Liver (tissue), 9 donors: ENCODE measurements around the gene IRF4. TPM values are rescaled to one million over a fixed set of nuclear protein-coding genes. Genes with fewer than 3 reads are reported as not detected.

Source experiments
- DNase-seq: peaks from one replicate; pipeline ENCODE4 v3.0.0-alpha.2; 2017; ENCODE audit warnings: low spot score
- H3K27ac ChIP-seq, 2 donors: one replicate each; pipeline ENCODE4 v1.7.0; 2013; ENCODE audit warnings: inconsistent platforms in 2 of 2, low read length in 2 of 2, control low read depth in 1 of 2, low read depth in 1 of 2, mild to moderate bottlenecking in 1 of 2
- H3K27me3 ChIP-seq, 4 donors: one replicate each; pipeline versions ENCODE4 v1.6.1 to v1.7.0; 2013; ENCODE audit warnings: low read length in 3 of 4, inconsistent platforms in 1 of 4, mild to moderate bottlenecking in 1 of 4, moderate library complexity in 1 of 4; ENCODE audit not compliant: control insufficient read depth in 4 of 4, insufficient read depth in 4 of 4
- H3K36me3 ChIP-seq, 4 donors: one replicate each; pipeline versions ENCODE4 v1.6.1 to v1.7.0; 2013; ENCODE audit warnings: low read length in 3 of 4, mild to moderate bottlenecking in 3 of 4, low read depth in 1 of 4, moderate library complexity in 1 of 4; ENCODE audit not compliant: control insufficient read depth in 4 of 4, insufficient read depth in 3 of 4
- H3K4me1 ChIP-seq, 4 donors: one replicate each; pipeline versions ENCODE4 v1.6.1 to v1.7.0; 2013; ENCODE audit warnings: low read length in 3 of 4, mild to moderate bottlenecking in 3 of 4, moderate library complexity in 1 of 4; ENCODE audit not compliant: control insufficient read depth in 4 of 4, insufficient read depth in 4 of 4
- H3K4me3 ChIP-seq, 3 donors: one replicate each; pipeline versions ENCODE4 v1.6.1 to v1.7.0; 2013; ENCODE audit warnings: low read length in 3 of 3, control low read depth in 1 of 3, low read depth in 1 of 3, mild to moderate bottlenecking in 1 of 3
- H3K9ac ChIP-seq, 2 donors: one replicate each; pipeline ENCODE4 v1.7.0; 2013; ENCODE audit warnings: low read length in 2 of 2, mild to moderate bottlenecking in 2 of 2, moderate library complexity in 2 of 2, control low read depth in 1 of 2, low read depth in 1 of 2
- H3K9me3 ChIP-seq, 4 donors: one replicate each; pipeline versions ENCODE4 v1.6.1 to v1.7.0; 2013; ENCODE audit warnings: low read length in 3 of 4; ENCODE audit not compliant: control insufficient read depth in 4 of 4
- CTCF ChIP-seq: fragments of 150-350 bp; IDR thresholded peaks from 2 replicates; pipeline ENCODE4 v1.5.1; 2017; ENCODE audit warnings: improper control_type of control experiment, low read depth, low read length; ENCODE audit not compliant: missing input control
- EGR1 ChIP-seq, 2 donors: IDR thresholded peaks; 2 replicates each; pipeline ENCODE4 v1.6.1; 2016 to 2018; ENCODE audit warnings: antibody characterized with exemption in 2 of 2, low read depth in 2 of 2
- FOXA2 ChIP-seq: IDR thresholded peaks from 2 replicates; pipeline ENCODE4 v1.6.1; 2016; ENCODE audit warnings: antibody characterized with exemption
- GABPA ChIP-seq, 2 donors: IDR thresholded peaks in 1 of 2; conservative IDR thresholded peaks in 1 of 2; 2 replicates each; pipeline ENCODE4 v1.6.1; 2016; ENCODE audit warnings: antibody characterized with exemption in 2 of 2, mild to moderate bottlenecking in 1 of 2, moderate library complexity in 1 of 2
- HNF4A ChIP-seq, 2 donors: conservative IDR thresholded peaks; 2 replicates each; pipeline ENCODE4 v1.6.1; 2016; ENCODE audit warnings: antibody characterized with exemption in 2 of 2, mild to moderate bottlenecking in 2 of 2
- HNF4G ChIP-seq: IDR thresholded peaks from 2 replicates; pipeline ENCODE4 v1.6.1; 2016; ENCODE audit warnings: antibody characterized with exemption
- MAX ChIP-seq: IDR thresholded peaks from 2 replicates; pipeline ENCODE4 v1.6.1; 2016; ENCODE audit warnings: antibody characterized with exemption
- NR2F2 ChIP-seq: IDR thresholded peaks from 2 replicates; pipeline ENCODE4 v1.6.1; 2016; ENCODE audit warnings: antibody characterized with exemption
- RAD21 ChIP-seq, 2 donors: IDR thresholded peaks; 2 replicates each; pipeline ENCODE4 v1.6.1; 2016; ENCODE audit warnings: antibody characterized with exemption in 2 of 2, mild to moderate bottlenecking in 2 of 2
- RXRA ChIP-seq, 2 donors: IDR thresholded peaks; 2 replicates each; pipeline ENCODE4 v1.6.1; 2017 to 2018; ENCODE audit warnings: antibody characterized with exemption in 2 of 2, mild to moderate bottlenecking in 1 of 2
- SP1 ChIP-seq: IDR thresholded peaks from 2 replicates; pipeline ENCODE4 v1.6.1; 2018; ENCODE audit warnings: antibody characterized with exemption, mild to moderate bottlenecking
- TAF1 ChIP-seq: conservative IDR thresholded peaks from 2 replicates; pipeline ENCODE4 v1.6.1; 2016; ENCODE audit warnings: antibody characterized with exemption, mild to moderate bottlenecking
- YY1 ChIP-seq: IDR thresholded peaks from 2 replicates; pipeline ENCODE4 v1.6.1; 2016; ENCODE audit warnings: antibody characterized with exemption, mild to moderate bottlenecking
- WGBS: extraction: QIAGEN DNeasy Blood & Tissue Kit; methylation state at CpG from one replicate; pipeline ENCODE4 v1.1.7; 2013; 5-methylcytosine and 5-hydroxymethylcytosine counted together
- polyA plus RNA-seq, 2 donors: library from polyadenylated mRNA; stranded (reverse) in 1 of 2; unstranded in 1 of 2; fragments of 200-250 nt in 1 of 2; fragments of >200 nt in 1 of 2; fragmentation: Nextera tagmentation in 1 of 2; extraction: Ambion mirVana in 1 of 2; gene quantifications; one replicate each; pipeline versions ENCODE4 v1.2.1 to v1.2.3, GENCODE V29; 2013 to 2015
- total RNA-seq, 2 donors: library from RNA; depleted of rRNA; stranded (reverse); fragments of >200 nt; gene quantifications; one replicate each; pipeline ENCODE4 v1.2.3, GENCODE V29; 2014
- TF ChIP-seq, protein P1 (sequence below): IDR thresholded peaks from 2 replicates; pipeline ENCODE4 v1.6.1; 2016; ENCODE audit warnings: antibody characterized with exemption, mild to moderate bottlenecking
- TF ChIP-seq, protein P2 (sequence below): IDR thresholded peaks from 2 replicates; pipeline ENCODE4 v1.6.1; 2016; ENCODE audit warnings: antibody characterized with exemption
- donor health status: healthy.
- donor health status: healthy.
- donor health status: healthy.
- donor health status: healthy.
- donor health status: healthy.

The IRF4 gene
- total and polyA plus RNA-seq, 4 donors = 0.68 to 1.6 (median 1.1) TPM

DNA sequence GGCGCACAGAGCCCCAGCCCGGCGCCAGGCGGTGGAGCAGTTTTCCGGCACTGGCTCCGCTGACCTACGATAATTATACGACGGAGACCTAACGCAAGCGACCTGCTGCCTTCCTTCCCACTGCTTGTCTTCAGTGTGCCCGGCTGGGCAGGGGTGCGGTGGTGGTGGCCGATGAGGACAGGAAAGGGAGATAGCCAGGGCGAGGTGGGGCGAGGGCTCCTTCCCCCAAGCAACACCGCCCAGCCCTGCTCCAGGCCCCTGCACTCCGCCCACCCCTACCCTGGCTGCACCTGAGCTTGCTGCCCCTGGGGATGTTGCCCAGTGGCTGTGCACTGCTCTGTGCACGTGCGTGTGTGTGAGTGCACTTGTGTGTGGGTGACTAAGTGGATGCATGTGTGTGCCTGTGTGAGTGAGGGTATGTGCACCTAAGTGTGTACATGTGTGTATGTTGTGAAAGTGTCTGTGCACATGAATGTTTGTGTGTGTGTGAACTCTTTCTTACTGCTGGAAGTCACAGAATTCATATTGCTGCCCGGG, 42.6 kb upstream of the IRF4 start:
- DNase-seq = no peak
- Histone ChIP-seq H3K4me1 (no peaks in the 10 kb centered on the region), H3K27me3 (no peaks in the 10 kb centered on the region), H3K4me3 (no peak overlapping the region), H3K27ac (no peak overlapping the region), H3K36me3 (peaks cover 6 to 18% (median 9%) of the 10 kb centered on the region in 4 donors), H3K9ac (no peak overlapping the region), H3K9me3 (no peaks in the 10 kb centered on the region)
- 90% methylated on average over 21 of the region's 21 CpGs for WGBS
- TF ChIP-seq HNF4G (no peak), YY1 (no peak), TAF1 (no peak), NR2F2 (no peak)
- TF ChIP-seq, protein P1, sequence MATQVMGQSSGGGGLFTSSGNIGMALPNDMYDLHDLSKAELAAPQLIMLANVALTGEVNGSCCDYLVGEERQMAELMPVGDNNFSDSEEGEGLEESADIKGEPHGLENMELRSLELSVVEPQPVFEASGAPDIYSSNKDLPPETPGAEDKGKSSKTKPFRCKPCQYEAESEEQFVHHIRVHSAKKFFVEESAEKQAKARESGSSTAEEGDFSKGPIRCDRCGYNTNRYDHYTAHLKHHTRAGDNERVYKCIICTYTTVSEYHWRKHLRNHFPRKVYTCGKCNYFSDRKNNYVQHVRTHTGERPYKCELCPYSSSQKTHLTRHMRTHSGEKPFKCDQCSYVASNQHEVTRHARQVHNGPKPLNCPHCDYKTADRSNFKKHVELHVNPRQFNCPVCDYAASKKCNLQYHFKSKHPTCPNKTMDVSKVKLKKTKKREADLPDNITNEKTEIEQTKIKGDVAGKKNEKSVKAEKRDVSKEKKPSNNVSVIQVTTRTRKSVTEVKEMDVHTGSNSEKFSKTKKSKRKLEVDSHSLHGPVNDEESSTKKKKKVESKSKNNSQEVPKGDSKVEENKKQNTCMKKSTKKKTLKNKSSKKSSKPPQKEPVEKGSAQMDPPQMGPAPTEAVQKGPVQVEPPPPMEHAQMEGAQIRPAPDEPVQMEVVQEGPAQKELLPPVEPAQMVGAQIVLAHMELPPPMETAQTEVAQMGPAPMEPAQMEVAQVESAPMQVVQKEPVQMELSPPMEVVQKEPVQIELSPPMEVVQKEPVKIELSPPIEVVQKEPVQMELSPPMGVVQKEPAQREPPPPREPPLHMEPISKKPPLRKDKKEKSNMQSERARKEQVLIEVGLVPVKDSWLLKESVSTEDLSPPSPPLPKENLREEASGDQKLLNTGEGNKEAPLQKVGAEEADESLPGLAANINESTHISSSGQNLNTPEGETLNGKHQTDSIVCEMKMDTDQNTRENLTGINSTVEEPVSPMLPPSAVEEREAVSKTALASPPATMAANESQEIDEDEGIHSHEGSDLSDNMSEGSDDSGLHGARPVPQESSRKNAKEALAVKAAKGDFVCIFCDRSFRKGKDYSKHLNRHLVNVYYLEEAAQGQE = no peak

GRCh38 chr6:349491-349921, 42.0 kb upstream of the IRF4 start:
- DNase-seq = no peak
- Histone ChIP-seq H3K9ac (no peak overlapping the region), H3K4me1 (no peaks in the 10 kb centered on the region), H3K36me3 (peaks cover 6 to 18% (median 9%) of the 10 kb centered on the region in 4 donors), H3K27ac (no peak overlapping the region), H3K9me3 (no peaks in the 10 kb centered on the region), H3K4me3 (no peak overlapping the region), H3K27me3 (no peaks in the 10 kb centered on the region)
- no peak for TF ChIP-seq EGR1 (IDR thresholded peaks at IDR 0.05; ENCODE audit: low read depth in 2 of 2)
- no peak for TF ChIP-seq NR2F2
- no peak for TF ChIP-seq RXRA (IDR thresholded peaks at IDR 0.05)
- TF ChIP-seq HNF4G = no peak
- no peak for TF ChIP-seq SP1
- no peak for TF ChIP-seq RAD21 (IDR thresholded peaks at IDR 0.05)
- TF ChIP-seq CTCF = no peak
- TF ChIP-seq HNF4A (conservative IDR thresholded peaks at IDR 0.05) = no peak
- TF ChIP-seq, protein P2, sequence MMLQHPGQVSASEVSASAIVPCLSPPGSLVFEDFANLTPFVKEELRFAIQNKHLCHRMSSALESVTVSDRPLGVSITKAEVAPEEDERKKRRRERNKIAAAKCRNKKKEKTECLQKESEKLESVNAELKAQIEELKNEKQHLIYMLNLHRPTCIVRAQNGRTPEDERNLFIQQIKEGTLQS = no peak
- TF ChIP-seq FOXA2 = no peak
- TF ChIP-seq, protein P1 = no peak
- no peak for TF ChIP-seq MAX
- no peak for TF ChIP-seq GABPA (IDR thresholded peaks at IDR 0.05 in 1 of 2, conservative IDR thresholded peaks at IDR 0.05 in 1 of 2)
- WGBS = 83% methylated on average over 6 of the region's 6 CpGs
